ENCODE measurements around the gene NINJ2. TPM values are rescaled to one million over a fixed set of nuclear protein-coding genes. Genes with fewer than 3 reads are reported as not detected.

Gene NINJ2
- total RNA-seq, 1 donor from 2014 or later: not detected

- peaks cover 5% of the 10 kb centered on the region for H3K9me3 Mint-ChIP-seq
- H3K36me3 Mint-ChIP-seq: peaks cover 4% of the 10 kb centered on the region
- peaks cover 12% of the 10 kb centered on the region for H3K4me1 Mint-ChIP-seq (ENCODE audit: unreplicated experiment)
- peaks cover 12% of the 10 kb centered on the region for H3K27me3 Mint-ChIP-seq
- peak overlapping the region; percentile 88 for H3K4me3 Mint-ChIP-seq
- no peak for DNase-seq (ENCODE audit: extremely low spot score, unreplicated experiment)
- no peak for TF ChIP-seq CTCF (conservative IDR thresholded peaks at IDR 0.05)
- peak overlapping the region; percentile 85 for H3K27ac Mint-ChIP-seq
These were observed 92.1 kb downstream of the NINJ2 start for GRCh38 chr12:570921-571794.

GRCh38 chr12:570435-570920 lies 92.8 kb downstream of the NINJ2 start:
- DNase-seq (ENCODE audit: extremely low spot score, unreplicated experiment): no peak
- peak overlapping the region; percentile 88 for H3K4me3 Mint-ChIP-seq
- peaks cover 12% of the 10 kb centered on the region for H3K27me3 Mint-ChIP-seq
- H3K9me3 Mint-ChIP-seq: peaks cover 5% of the 10 kb centered on the region
- TF ChIP-seq CTCF (conservative IDR thresholded peaks at IDR 0.05): no peak
- H3K4me1 Mint-ChIP-seq (ENCODE audit: unreplicated experiment): peaks cover 12% of the 10 kb centered on the region
- H3K27ac Mint-ChIP-seq: peak overlapping the region; percentile 85
- peaks cover 4% of the 10 kb centered on the region for H3K36me3 Mint-ChIP-seq

- TF ChIP-seq CTCF (conservative IDR thresholded peaks at IDR 0.05): peak; percentile 99
These were observed 93.3 kb downstream of the NINJ2 start for GRCh38 chr12:569803-570434.

GRCh38 chr12:569091-569676 lies 94.1 kb downstream of the NINJ2 start:
- peak overlapping the region; percentile 29 for H3K27ac Mint-ChIP-seq
- DNase-seq (ENCODE audit: extremely low spot score, unreplicated experiment): no peak
- peaks cover 12% of the 10 kb centered on the region for H3K4me1 Mint-ChIP-seq (ENCODE audit: unreplicated experiment)
- peak overlapping the region; percentile 88 for H3K4me3 Mint-ChIP-seq
- TF ChIP-seq CTCF (conservative IDR thresholded peaks at IDR 0.05): no peak
- no peaks in the 10 kb centered on the region for H3K36me3 Mint-ChIP-seq
- peaks cover 12% of the 10 kb centered on the region for H3K27me3 Mint-ChIP-seq
- no peaks in the 10 kb centered on the region for H3K9me3 Mint-ChIP-seq

More at GRCh38 chr12:569803-570434, 93.3 kb downstream of the NINJ2 start:
- Mint-ChIP-seq H3K4me3 (peak overlapping the region; percentile 88), H3K27me3 (peaks cover 12% of the 10 kb centered on the region), H3K27ac (peak overlapping the region; percentile 29), H3K4me1 (ENCODE audit: unreplicated experiment) (peaks cover 12% of the 10 kb centered on the region), H3K36me3 (peaks cover 4% of the 10 kb centered on the region), H3K9me3 (peaks cover 5% of the 10 kb centered on the region)
- DNase-seq (ENCODE audit: extremely low spot score, unreplicated experiment): peak; percentile 94

GRCh38 chr12:568486-568885 lies 94.8 kb downstream of the NINJ2 start:
- H3K27ac Mint-ChIP-seq: no peak overlapping the region
- peaks cover 12% of the 10 kb centered on the region for H3K4me1 Mint-ChIP-seq (ENCODE audit: unreplicated experiment)
- no peak for TF ChIP-seq CTCF (conservative IDR thresholded peaks at IDR 0.05)
- peaks cover 12% of the 10 kb centered on the region for H3K27me3 Mint-ChIP-seq
- peak overlapping the region; percentile 66 for H3K4me3 Mint-ChIP-seq
- H3K36me3 Mint-ChIP-seq: no peaks in the 10 kb centered on the region
- no peaks in the 10 kb centered on the region for H3K9me3 Mint-ChIP-seq
- no peak for DNase-seq (ENCODE audit: extremely low spot score, unreplicated experiment)
